ENCODE measurements around the gene ZPLD1. TPM values are rescaled to one million over a fixed set of nuclear protein-coding genes. Genes with fewer than 3 reads are reported as not detected.

Gene ZPLD1
- total RNA-seq, 1 donor from 2014 or later, result 14.2 TPM

DNA sequence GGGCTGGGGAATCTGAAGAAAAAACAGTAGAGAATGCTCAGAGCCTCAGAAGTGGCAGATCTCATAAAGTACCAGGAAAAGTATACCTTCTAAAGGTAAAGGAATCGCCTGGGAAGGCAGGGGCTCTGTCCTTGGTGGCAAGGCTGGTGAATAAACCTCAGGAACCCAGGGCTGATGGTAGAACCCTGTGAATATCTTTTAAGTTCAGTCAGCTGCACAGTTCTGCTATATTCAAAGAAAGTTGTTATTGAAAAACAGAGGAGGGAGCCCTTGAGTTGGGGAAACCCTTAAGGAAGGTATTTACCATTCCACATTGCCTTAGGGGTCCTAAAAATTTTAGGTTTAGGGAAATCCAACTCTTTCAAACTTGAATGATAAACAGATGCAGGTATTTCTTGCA, 31.2 kb downstream of the ZPLD1 start:
- DNase-seq (ENCODE audit: low spot score), result no peak

DNA sequence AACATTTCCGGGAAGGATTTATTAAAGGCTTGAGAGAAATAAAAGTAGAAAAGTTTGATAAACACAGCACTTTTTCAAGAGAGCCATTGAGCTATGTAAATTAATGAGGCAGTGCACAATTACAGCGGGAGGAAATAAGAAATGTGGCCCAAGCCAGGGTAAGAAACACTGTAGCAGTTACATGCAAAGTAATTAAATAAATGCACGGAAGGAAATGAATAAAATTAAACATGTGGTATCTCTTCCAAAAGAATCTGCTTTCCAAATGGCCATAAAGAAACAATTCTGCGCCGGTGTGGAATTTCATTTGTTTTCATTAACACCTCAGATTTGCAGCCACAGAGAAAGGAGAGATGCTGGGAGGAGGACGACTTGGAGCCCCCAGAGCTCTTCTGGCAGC, 35.3 kb downstream of the ZPLD1 start:
- DNase-seq (ENCODE audit: low spot score), result no peak

DNA sequence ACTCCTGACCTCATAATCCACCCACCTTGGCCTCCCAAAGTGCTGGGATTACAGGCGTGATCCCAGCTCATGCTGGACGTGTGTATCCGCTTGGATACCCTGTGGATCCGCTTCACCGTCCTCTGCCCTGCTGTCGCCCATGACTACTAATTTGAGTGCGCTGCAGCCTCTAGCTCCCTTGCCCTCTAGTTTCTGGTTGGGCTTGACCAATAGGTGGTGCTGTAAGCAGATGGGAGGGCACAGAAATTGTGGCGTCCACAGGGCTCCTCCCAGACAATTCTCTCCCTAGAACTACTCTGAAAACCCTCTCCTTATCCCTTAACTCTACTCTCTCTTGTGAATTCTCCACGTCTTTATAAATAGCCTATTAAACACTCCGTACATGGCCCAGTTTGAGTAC, 36.2 kb downstream of the ZPLD1 start:
- DNase-seq (ENCODE audit: low spot score), result no peak

DNA sequence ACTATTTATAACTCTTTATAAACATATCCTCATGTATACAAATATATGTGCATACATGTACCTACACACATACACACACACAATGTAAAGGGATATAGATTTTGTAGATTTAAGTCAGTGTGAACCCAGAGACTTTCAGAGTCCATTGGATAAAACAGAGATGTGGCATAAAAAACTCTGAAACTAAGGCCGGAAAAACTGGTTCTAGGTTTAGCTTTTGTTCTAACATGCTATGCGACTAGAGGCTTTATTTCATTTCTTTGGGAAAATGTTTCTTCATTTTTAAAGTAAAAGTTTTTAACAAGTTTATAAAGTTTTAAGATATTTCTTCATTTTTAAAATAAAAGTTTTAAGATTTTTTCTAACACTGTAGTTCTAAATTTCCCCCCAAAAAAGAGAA, 36.7 kb downstream of the ZPLD1 start:
- no peak for DNase-seq (ENCODE audit: low spot score)

DNA sequence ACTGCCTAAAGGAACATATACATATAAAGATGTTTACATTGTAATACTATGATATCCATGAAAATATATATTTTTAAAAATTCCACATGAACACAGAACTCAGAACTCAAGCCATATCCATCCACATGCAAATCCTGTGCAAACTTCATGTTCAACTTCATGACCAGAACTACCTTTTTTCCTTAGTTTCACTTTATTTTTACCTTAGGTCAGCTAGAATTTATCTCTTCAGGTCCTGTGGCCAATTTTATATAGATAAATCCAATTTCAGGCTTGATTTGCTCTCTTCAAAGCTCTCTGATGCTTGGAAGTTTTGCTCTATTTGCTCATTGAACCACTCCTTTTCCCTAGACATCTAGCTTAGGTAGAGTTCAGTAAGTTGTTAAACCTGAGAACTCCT, 38.8 kb downstream of the ZPLD1 start:
- DNase-seq (ENCODE audit: low spot score), result no peak

DNA sequence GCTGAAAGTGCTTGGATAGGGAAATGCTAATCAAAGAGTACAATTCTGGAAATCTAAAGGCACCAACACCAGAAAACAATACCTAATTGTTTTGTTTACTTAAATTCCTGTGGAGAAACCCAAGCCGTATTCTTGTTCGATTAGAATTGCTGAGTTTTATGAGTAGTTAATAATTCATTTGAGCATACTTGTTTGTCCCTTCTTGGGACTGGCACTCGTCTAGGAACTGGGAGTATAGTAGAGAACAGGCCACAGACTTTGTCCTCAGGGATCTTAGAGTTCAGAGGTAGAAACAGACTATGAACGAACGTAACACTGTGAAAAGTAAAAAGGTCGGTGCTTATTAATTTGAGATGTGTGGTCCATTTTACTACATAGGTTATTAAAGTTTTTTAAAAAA, 39.4 kb downstream of the ZPLD1 start:
- DNase-seq (ENCODE audit: low spot score), result peak; percentile 34

DNA sequence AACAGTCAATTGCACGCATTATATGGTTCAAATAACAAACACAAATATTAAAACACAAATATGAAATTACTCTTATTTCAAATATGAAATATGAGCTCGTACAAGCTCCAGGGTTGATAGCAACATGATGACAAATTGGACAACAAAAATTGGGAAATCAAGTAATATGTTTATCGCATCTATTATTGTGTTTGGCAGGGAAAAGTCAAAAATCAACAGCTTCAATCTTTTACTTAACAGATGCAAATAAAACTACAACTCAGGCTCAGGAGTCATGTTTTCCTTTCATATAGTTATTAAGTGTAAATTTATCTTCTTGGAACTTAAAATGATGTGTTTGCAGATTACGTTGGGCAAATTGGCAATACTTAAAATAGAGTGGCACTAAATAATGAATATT, 41.4 kb downstream of the ZPLD1 start:
- DNase-seq (ENCODE audit: low spot score), result no peak

DNA sequence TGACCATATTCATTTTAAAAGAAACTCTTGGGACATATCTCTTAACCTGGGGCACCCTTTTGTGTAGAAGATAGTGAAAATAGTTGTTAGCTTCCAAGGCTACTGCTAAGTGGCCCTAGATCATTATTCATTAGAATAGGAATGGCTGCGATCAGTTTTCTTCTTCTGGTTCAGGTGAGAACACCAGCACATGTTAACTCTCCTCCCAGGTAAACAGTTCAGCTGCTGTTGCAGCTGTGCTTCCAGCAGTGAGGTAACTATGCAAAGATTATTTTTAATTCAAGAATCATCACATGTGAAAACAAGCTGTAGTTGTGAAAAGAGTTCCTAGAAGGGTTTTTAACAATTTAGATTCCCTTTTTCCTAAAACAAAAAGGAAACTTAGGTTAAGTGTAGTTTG, 43.3 kb downstream of the ZPLD1 start:
- no peak for DNase-seq (ENCODE audit: low spot score)

DNA sequence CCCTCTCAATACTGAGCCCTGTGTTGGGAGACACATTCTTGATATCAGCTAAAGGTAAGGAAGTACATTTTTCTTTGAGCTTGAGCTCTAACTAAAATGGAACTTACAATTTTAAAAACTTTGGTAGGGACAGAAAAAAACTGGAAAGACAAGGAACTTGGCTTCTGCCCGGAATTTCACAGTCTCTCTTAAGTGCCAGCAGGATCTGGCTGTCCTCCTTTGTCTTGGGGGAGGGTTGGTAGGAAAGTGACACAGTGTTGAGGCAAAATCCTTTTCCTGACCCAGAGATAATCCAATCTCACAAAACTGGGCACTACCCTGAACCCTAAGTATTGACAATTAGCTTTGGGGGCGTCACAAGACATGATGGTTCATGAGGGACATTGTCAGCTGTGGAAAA, 45.3 kb downstream of the ZPLD1 start:
- DNase-seq (ENCODE audit: low spot score), result no peak

DNA sequence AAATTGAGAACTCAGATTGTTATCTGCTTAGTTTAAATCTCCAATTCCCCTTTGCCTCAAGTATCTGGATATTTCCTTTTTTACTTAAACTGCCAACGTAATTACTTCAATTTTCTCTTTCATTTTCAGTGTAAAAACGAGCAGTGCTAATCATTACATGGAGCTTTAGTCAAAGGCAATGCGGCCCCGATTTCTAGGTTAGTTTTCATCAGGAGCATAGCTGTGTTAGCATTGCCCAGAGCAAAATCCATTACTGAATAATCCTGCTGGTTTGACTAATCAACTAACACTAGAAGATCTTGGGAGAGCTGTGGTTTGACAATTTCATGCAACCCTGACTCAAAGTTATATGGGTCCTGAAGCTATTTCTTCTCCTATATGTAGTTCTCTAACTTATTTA, 46.2 kb downstream of the ZPLD1 start:
- DNase-seq (ENCODE audit: low spot score), result no peak

DNA sequence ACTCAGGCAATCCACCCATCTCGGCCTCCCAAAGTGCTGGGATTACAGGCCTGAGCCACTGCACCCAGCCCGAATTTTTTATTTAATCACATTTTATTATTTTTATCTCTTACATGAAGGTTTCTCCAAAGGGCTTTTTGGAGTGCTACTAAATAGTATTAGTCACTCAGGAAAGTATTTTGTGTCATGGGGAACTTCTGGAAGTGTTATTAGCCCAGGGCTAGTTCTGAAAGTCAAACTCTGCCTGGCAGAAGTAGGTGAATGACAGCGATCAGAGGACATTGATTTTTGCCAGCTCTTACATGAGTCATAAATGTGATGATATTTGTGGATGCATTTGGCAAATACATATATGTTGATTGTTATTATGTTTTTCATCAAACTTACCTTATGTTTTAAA, 48.7 kb downstream of the ZPLD1 start:
- no peak for DNase-seq (ENCODE audit: low spot score)

DNA sequence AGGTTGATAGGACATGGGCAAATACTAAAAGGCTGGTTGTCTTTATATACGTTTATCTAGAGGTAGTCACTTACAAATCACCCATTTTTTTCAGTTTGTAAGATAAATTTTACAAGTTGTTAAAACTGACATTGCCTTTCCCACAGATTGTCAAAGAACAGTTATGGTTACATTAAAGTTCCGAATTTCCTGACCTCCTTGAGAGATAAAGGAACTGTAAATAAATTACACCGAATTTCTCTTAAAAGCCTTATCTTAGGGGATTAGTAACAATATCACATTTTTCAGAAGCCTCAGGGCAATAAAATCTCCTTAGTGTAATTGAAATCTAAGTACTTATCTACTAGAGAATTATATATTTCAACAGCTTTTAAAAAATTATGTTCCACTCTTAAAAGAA, 49.5 kb downstream of the ZPLD1 start:
- DNase-seq (ENCODE audit: low spot score), result no peak

DNA sequence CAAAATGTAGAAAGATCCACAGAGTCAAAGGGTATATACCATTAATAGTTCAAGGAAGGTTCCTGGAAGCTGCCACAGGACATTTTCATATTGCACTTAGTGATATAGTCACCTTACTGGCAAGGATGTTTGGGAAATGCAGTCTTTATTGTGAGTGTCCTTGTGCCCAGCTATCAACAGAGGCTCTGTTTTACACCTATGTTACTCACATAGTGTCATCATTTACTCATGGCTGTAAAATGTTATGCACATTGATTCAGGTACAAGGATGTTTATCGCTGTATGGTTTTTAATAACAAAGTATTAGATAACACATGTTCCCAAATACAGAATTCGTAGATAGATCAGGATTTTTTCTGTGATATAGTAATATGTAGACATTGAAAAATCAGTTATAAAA, 50.9 kb downstream of the ZPLD1 start:
- no peak for DNase-seq (ENCODE audit: low spot score)

DNA sequence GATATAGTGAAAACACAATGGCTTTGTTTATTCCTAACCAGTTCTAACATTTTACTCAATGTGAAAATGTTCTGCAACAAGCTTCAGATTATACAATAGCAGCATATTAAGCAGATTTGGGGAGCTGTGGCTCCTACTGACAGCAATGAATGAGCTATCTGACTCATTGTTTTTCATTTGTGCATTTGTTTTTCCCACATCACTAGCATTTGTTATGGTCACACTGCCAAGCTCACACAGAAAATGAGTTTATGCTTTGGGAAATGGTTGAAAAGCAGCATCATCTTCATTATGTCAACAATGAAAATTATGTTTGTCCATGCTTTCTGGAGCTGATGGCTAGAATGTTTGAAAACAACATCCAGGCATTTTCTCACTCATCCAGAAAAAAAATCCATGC, 53.5 kb downstream of the ZPLD1 start:
- DNase-seq (ENCODE audit: low spot score), result no peak

DNA sequence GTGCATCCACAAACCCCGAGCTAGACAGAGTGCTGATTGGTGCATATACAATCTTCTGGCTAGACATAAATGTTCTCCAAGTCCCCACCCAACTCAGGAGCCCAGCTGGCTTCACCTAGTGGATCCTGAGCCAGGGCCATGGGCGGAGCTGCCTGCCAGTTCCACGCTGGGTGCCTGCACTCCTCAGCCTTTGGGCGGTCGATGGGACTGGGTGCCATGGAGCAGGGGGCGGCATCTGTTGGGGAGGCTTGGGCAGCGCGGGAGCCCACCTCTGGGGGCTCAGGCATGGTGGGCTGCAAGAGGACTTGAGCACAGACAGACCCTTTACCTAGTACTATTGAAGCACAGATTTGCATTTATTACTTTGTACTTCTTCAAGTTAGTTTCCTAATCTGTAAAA, 57.5 kb downstream of the ZPLD1 start:
- no peak for DNase-seq (ENCODE audit: low spot score)

DNA sequence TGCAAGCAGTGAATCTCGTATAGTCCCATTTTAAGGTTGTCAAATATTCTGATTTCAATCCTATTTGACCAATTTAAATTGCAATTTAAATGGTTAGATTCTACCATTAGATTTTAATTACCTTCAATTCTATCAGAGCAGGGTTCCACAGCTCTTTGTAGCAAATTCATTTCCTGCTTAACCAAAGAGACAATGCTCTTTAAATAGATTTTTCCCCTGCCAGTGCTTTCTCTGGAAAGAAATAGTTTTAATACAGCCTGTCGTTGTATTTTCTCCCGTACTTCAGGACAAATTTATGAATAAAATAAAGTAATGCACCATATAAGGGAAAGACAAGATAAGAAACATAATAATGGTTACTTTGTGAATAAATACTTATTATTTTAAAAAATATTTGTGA, 62.8 kb downstream of the ZPLD1 start:
- no peak for DNase-seq (ENCODE audit: low spot score)

DNA sequence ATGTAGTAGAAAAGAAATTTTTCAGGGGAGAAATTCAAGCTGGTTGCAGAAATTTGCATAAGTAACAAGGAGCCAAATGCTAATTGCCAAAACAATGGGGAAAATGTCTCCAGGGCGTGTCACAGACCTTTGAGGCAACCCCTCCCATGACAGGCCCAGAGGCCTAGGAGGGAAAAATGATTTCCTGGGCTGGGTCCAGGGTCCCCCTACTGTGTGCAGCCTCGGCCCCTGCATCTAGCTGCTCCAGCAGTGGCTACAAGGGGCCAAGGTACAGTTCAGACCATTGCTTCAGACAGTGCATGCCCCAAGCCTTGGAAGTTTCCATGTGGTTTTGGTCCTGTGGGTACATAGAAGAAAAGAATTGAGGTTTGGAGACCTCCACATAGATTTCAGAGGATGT, 70.7 kb downstream of the ZPLD1 start:
- DNase-seq (ENCODE audit: low spot score), result no peak

DNA sequence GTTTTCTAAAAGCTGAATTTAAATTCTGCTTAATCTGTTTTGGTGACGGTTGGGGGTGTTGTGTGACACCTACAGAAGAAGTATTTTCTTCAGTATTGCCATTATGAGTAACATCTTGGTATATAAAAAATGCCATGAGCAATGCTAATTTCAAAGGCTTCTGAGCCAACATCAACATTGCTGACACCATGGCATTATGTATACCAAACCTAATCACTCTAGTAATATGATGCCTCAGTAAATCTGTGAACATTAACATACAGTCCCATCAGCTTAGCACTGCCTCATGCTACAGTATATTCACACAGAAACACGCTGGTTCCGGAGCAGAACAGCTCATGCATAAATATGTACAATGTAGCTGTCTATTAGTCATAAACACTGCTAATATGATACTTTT, 75.8 kb downstream of the ZPLD1 start:
- no peak for DNase-seq (ENCODE audit: low spot score)

DNA sequence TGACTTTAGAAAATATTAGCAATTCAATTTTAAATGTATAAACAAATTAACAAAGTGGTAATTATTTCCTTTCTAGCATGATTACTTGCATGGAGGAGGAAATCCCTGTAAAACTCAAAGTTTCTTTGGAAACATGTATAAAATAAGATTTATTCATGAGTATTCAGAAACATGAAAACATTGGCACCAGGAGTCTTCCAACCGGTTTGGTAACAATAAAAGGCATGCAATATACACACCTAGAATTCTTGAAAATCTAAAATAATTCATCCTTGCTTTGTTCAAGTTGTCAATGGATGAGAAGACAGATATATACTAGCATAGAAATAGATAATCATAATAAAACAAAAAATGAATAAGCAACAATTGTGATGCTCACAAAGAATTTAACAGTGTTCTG, 76.4 kb downstream of the ZPLD1 start:
- DNase-seq (ENCODE audit: low spot score), result no peak

DNA sequence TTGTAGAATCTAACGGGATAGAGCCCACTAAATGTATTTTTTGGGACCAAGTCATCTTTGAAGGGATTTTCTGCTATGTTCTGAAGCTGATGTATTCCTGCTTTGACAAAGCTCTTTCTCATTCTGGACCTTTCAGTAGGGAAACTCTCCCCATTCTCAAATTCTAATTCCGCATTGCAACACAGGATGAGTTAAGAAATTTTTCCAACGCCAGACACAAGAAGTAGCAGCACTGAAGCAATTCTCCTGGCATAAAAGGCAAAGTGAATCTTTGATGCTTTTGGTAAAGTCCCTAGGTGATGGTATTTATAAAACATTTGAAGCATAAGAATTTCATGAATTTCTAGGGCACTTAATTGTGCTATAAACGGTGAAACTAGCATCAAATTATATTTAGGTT, 76.8 kb downstream of the ZPLD1 start:
- DNase-seq (ENCODE audit: low spot score), result no peak

DNA sequence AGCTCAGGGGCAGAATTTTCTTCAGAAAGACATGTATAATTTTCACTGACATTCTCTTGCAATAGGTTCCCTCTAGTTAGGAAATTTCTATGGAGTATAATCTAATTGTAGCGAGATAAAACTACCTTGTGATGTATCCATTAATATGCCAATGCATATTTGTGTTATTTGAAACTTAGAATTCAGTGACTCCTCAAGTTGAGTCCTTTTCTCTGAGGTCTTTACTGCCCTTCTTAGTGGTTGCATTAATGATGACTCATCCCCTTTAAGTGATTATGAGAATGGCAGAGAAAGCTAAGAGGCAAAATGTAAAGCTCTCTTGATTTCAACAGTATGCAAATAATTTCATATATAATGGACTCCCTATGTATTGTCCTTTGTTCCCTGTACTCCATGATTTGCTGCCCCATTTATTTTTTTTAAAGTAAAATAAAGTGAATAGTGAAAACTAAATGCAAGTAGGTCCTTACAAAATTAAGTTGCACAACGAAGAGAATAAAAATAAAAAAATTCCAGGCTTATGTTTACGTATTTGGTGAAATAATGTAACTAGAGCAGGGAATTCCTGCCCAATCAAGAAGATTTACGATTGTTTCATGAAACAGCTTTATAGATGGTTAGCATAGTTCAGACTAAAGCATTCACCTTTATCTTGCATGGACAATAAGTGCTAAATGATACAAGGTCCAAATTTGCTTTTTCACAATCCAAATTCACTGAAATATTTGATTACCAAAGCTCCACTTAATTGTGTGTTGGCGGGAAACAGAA, 78.1 kb downstream of the ZPLD1 start:
- DNase-seq (ENCODE audit: low spot score), result no peak

DNA sequence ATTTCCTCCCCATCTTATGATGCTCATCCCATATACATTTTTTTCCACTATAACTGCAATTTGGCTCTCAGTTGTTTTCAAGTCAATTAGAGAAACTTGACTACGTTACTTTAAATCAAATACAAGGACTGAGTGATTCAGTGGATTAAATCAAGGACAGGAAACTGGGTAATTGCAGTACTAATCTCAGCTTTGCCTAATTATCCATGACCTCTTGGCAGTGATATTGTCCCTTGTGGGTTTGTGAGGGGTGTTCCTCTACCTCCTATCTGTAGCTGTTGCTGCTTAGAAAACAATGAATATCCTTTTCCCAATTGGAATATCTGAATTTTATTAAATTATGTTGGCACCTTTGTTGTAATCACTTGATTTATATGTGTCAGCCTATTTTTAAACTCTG, 79.4 kb downstream of the ZPLD1 start:
- no peak for DNase-seq (ENCODE audit: low spot score)

DNA sequence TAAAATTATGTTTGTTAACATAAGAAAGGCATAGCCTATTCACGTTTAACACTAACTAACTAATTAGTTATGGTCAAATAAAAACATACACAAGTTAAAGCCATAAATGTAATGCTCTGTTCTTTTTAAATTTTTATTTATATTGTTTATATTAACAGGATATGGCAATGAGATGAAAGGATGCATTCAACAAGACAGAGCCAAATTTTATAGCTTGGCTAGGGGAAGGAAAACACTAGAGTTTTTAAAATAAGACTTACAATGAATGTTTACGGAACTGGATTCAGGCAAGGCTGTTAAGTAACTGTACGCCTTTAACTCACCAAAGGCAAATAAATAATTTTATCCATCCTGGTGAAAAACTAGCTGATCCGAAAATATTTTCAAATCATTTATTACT, 86.4 kb downstream of the ZPLD1 start:
- no peak for DNase-seq (ENCODE audit: low spot score)

DNA sequence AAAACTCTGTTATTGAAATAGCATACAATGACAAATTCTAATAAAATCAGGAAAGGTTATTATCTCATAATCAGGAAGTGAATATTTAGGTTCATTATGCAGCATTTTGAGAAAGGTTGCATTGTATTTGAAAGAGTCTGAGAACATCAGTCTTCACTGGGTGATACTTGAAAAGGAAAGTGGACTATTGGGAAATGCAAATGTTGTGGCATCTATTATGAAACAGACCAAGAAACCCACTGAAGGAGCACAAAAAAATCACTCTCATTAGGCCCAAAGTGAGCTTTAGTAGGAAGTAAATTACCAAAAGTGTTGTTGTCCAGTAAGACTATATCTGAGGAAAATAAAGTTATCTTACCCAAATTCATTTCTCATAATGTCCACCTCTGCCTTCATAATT, 90.8 kb downstream of the ZPLD1 start:
- DNase-seq (ENCODE audit: low spot score), result no peak
